Stimulated activated CD8-positive, alpha-beta memory T cell treated with anti-CD3 and anti-CD28 coated beads, Interleukin-7, amount 100 ng/mL, for 48 hours (primary cell): ENCODE measurements around the gene KCMF1.

ENCODE experiments used
- DNase-seq, 2 donors: peaks; one replicate each; pipeline ENCODE4 v3.0.0-alpha.2; 2020; ENCODE audit warnings: low read depth in 1 of 2; ENCODE audit errors: extremely low read depth in 1 of 2

Gene KCMF1

GRCh38 chr2:85076618-85077274, 105.8 kb downstream of the KCMF1 start:
- no peak for DNase-seq

GRCh38 chr2:85077859-85078419, 107.0 kb downstream of the KCMF1 start:
- no peak for DNase-seq

GRCh38 chr2:85078536-85078935, 107.6 kb downstream of the KCMF1 start:
- DNase-seq, result no peak

- DNase-seq, result no peak
These were observed 112.1 kb downstream of the KCMF1 start for GRCh38 chr2:85083092-85083491.

- no peak for DNase-seq
These were observed 114.6 kb downstream of the KCMF1 start for GRCh38 chr2:85085563-85085962.

GRCh38 chr2:85087541-85087940, 116.6 kb downstream of the KCMF1 start:
- no peak for DNase-seq

GRCh38 chr2:85088921-85089320, 118.0 kb downstream of the KCMF1 start:
- DNase-seq, result no peak

- no peak for DNase-seq
These were observed 118.6 kb downstream of the KCMF1 start for GRCh38 chr2:85089585-85089984.

GRCh38 chr2:85091838-85092237, 120.9 kb downstream of the KCMF1 start:
- no peak for DNase-seq

- no peak for DNase-seq
These were observed 124.1 kb downstream of the KCMF1 start for GRCh38 chr2:85095094-85095493.

GRCh38 chr2:85096616-85097015, 125.7 kb downstream of the KCMF1 start:
- DNase-seq, result no peak

GRCh38 chr2:85104228-85104627, 133.3 kb downstream of the KCMF1 start:
- DNase-seq, result no peak

- DNase-seq, result no peak
These were observed 135.7 kb downstream of the KCMF1 start for GRCh38 chr2:85106489-85107180.
